DMS153 treated with DMSO at 0.1 percent for 48 hours (cell line): ENCODE results near the gene DDX25.
A peak's percentile ranks its signal among the peaks of the same experiment; 100 is the strongest.
"Not testable (repeated sequence)": the region's sequence is repeated elsewhere in the genome, so short reads cannot be mapped to it uniquely, and the experiment has no call there.

Experiments
- DNase-seq: peaks from one replicate; lab custom pipeline; 2025; ENCODE audit not compliant: unreplicated experiment; lab: John Stamatoyannopoulos, UW

The DDX25 gene

DNA sequence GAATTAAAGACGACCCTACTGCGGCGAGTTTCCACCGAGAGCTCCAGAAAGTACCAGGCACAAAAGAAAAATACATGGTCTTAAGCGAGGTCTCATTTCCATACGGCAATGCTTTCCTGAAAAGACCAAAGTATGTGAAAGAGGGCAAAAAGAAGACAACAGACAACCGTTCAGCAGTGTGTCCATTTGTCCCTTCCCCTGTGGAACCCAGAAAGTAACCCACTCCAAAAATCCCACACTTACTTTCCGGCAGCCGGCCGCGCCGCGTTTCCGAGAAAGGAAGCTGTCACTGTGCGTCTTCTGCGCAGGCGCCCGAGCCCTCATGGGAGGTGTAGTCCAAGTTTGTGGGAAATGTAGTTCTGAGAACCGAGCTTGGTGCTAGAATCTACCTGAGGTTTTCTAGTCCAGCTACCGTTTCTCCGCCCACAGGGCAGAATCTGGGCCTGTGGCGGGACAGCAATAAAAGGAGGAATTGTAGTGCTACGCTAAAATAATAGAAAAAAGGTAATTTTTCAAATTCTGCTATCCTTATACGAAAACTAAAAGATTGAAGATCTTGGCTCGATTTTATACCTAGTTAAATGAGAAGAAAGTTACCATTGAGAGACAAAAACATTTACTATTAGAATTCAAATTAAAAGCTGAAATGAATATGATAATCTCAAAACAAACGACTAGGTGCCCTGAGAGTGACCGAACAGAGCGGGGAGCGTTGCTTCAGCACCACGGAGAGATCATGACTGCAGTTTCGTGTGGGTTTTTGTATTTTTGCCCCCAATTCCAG lies 1.2 kb upstream of the DDX25 start, which contains the start of gene PUS3:
Gene PUS3 (minus strand): TSS at position 280 of the 784 bp plus-strand sequence. CDS start 6,922 bp downstream, outside the sequence.
- DNase-seq = peak; percentile 82

DNA sequence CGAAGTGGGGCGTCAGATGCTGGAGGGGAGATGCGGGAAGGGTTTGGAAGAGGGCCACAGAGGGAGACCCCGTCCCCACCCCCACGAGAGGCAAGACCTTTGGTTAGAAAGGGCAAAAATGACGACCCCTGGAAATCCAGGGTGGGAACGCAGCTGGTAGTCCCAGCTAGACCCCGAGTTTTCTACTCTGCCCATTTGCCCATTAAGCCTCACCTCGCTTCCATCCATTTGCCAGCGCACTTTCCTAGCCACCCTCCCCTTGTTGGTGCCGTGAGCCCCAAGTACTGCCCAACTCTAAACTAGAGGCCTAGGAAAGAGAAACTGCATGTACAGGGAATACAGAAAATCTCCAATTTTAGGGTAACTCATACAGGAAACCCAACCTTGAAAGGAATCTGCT lies 370 bp downstream of the DDX25 start:
- no peak for DNase-seq

DNA sequence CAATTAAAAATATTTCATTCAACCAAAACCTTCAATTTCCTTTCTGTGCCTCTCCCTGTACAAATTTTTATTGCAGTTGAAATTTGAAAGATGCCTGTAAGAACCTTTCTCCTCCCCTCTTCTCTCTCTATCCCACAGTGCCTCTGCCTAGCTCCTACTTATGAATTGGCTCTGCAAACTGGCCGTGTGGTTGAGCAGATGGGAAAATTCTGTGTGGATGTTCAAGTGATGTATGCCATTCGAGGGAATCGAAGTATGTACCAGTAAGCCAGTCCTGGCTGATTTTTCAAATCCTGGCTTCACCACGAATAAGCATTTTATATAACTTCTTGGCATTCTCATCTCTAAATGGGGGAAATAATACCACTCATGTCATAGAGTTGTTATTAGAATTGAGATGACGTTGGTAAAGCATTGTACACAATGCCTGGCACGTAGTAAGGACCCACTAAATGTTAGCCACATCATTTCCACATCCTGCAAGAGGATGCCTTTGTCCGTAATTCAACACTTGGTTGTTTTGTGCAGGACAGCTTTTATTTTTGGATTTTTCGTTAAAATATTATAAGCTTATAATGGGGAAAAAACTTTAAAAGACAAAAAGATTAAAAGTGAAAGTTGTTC lies 6.0 kb downstream of the DDX25 start:
- DNase-seq = no peak

DNA sequence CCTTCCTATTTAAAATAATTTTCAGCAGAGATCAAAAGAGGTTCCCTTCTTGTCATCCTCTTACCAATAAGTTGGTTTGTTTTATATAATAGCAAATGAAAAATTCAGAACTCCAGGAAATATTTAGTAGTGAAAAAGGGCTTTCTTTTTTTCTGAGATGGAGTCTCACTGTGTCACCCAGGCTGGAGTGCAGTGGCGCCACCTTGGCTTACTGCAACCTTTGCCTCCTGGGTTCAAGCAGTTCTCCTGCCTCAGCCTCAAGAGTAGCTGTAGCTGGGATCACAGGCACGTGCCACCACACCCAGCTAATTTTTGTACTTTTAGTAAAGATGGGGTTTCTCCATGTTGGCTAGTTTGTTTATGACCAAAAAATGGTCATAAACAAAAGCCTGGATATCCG lies 10.3 kb downstream of the DDX25 start:
- not testable (repeated sequence) for DNase-seq

DNA sequence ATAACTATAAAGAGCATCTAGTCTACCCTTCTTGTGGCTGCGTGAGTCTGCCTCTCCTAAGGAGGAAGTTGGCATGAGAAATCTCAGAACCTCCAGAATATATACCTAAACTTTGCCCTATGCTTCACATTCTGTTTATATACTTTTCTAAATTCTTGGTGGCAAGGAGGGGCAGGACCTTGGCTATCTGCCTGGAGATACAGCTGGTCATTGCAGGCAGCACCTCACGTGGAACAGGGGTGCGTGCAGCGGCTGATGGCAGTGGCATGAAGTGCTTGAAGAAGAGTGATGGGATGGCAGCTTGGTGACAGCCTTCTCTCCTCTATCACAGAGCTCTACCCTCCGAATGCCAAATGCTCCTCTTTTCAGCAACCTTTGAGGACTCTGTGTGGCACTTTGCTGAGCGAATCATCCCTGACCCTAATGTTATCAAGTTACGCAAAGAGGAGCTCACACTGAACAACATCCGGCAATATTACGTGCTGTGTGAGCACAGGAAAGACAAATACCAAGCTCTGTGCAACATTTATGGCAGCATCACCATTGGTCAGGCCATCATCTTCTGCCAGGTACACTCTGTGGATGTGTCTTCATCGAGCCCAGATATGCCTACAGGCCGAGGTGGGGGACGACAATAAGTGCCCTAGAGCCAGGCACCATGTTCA lies 12.5 kb downstream of the DDX25 start:
- no peak for DNase-seq

DNA sequence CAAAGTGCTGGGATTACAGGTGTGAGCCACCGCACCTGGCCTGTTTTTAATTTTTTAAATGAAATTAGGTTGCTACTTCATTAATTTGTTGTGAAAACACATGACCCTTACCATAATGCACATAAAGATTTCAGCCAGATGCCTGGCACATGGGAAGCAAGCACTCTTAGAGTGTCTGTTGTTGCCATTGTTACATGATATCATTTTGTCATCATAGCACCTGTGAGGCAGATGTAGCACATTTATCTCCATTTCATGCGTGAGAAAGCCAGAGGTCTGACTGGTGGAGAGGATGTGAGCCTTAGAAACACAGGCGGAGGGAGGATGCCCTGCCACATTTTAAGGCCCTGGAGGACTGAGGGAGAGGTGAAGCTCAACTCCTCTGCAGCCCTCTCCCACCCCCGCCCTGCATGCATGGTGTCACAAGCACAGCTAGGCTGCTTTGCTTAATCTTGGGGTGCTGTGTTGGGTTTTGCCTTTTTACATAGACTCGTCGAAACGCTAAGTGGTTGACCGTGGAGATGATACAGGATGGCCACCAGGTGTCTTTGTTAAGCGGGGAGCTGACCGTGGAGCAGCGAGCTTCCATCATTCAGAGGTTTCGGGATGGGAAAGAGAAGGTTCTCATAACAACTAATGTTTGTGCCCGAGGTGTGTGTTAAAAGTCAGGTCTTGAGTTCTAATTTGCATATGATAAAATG lies 14.0 kb downstream of the DDX25 start:
- DNase-seq = no peak

DNA sequence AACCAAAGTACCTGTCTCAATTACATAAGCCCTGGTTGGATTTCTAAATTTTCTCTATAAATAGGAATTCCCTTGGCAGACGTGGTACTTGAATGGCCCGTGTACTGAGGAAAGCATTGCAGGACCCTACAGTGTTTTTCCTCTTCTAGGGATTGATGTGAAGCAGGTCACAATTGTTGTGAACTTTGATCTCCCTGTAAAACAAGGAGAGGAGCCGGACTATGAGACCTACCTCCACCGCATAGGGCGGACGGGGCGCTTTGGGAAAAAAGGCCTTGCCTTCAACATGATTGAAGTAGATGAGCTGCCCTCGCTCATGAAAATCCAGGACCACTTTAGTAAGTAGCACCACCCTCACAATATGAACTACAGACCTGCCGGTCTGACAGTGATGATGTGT lies 16.7 kb downstream of the DDX25 start:
- no peak for DNase-seq

DNA sequence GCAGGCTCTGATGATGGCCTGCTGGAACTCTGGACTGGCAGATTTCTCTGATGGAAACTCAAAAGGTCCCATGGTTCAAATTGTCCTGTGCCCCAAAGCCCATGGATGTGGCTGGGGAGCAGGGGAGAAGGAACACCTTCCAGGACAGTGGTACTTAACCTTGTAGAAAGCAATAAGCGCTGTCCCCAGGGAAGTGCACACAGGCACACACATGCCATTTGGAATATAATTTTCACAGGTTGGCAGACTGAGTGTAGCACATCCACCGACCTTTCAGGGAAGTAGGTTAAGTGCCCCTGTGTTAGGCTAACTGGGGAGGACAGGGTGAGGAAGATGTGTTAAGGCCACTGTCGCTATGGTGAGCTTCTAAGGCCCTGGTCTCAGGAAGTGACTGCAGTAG lies 17.8 kb downstream of the DDX25 start:
- no peak for DNase-seq

DNA sequence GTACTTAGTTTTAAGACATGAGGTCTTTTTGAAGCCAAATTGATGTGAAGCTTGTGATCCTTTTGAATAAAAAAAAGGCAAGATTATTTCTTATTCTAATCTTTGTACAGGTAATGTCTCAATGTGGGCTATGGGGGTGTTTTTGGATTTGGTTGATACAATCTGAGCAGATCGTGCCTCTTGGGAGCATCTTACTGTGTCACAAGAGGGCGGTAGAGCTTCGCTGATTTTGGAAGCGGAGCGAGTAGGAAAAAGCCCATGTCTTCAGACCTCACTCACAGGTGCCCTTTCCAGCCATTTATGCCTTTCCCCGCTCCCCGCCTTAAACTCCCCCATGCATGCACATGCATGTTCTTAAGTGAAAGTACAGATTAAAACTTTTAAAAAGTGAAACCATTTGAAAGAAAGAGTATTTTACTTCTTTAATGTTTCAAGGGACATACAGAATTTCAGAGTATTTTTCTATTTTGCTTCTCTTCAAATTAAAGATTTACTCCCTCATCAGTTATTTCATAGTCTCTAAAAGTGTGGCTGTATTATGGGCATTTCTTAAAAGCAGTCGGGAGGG lies 18.8 kb downstream of the DDX25 start:
- peak; percentile 45 for DNase-seq

DNA sequence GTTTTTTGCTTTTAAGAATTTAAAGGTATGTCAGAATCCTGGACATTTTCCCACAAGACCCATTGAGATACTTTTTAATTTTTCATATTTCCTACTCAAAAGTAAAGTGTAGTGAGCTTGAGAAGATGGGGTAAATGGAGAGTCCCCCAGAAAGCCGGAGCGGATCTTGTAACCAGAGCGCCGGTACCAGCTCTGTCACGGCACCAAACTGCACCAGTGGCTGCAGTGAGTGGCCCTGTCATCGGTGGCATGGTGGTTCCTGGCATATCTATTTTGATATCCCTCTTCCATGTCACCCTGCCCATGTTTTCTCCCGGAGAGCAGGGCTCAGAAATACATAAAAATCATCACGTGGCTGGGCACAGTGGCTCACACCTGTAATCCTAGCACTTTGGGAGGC lies 19.3 kb downstream of the DDX25 start:
- DNase-seq = no peak

DNA sequence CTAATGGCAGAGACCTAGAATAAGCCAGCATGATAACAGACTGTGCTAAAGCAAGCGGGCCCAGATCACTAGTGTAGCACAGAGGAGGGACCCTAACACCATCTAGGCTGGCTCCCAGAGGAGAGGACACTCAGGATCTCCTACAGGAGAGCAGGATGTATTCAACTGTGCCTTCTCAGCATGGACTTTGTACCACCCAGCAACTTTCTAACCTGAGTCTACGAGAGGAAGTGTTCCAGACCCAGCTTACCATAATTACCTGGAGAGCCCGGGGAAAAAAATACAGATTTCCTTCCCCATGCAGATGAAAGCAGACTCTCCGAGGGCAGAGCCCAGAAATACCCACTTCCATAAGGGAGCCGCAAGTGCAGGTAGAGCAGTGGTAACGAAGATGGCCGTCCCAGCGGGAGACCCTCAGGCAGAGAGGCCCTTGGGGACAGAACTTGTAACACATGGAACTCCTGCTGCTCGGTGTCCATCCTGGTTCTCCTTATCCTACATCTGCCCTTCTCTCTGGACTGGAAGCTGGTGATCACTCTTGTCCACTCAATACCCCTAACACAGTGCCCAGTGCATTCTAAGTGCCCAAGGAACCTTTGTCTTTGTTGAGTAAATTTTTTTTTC lies 20.2 kb downstream of the DDX25 start:
- no peak for DNase-seq

DNA sequence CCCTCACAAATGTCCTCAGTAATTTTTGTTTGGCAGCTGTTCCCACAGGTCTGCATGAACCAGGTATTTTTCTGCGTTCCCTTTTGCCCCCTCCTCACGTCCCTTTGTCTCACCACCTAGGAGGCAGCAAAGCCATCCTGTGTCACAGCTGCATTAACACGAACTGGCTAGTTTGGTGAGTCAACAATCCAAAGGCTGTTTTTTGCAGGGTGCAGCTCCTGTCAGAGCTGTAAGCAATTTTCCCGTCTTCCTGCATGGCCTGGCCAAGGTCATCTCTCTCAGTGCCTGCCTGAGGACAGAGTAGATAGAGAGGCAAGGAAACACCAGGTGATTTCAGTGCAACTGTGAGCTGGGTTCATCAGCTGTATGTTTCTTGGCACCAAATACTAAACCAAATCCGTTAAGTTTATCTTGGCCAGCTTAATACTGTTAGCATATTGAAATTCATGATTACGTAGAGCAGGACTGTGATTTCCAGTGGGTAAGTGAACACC lies 21.0 kb downstream of the DDX25 start:
- no peak for DNase-seq

DNA sequence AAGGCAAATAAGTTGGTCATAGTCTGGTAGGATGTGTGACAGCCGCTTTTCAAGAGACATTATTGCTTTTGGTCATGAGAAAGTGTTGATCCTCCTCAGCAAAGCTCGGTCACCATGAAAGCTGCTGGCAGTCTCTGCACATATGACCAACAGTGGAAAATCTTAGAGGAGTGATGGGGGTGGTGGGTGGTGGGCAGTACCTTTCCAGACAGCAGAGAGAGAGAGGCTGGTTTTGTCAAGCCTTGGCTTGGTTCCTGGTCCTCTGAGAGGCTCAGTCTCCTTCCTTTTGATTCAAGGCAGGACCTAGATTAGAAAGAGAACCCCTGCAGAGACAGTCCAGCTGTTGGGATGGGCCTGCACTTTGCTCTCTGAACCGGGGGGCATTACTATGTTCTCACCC lies 21.5 kb downstream of the DDX25 start:
- DNase-seq = no peak

DNA sequence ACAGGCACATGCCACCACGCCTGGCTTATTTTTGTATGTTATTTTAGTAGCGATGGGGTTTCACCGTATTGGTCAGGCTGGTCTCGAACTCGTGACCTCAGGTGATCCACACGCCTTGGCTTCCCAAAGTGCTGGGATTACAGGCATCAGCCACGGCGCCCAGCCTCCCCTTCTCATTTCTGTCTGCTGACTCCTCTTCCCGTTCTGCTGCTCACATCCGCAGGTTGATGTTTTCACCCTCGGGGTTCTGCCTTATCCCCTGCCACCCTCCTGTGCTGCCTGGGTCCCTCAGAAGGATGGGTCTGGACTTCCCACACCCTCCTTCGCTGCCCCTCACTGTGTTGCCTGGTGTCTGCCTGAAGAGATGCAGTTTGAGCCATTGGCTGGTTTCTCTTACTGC lies 22.4 kb downstream of the DDX25 start:
- DNase-seq = no peak

DNA sequence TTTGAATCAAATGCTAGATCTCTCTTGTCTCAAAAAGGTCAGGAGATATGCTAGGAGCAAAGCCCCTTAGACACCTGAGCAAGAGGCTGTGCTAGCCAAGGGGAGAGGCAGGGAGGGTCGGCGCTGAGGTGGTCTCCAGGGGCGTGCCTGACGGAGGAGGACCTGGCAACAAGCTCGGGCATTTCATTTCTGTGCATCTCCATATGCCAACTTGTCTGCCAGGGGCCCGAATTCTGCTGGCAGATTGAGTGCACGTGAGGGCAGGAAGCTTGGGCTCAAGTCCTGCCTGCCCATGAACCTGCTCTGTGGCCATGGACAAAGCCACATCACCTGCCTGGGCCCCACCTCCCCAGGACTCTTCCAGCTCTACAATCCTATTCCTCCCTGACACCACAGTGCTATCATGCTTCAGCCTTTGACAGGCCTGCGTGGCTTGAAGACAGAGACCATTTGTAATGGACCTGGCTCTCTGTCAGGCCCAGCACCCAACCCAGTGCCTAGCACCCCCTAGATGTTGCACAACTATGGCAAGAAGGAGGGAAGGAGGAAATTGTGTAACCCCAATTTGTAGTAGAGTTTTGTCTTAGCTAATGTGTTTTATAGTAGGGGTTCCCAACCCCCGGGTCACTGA lies 25.3 kb downstream of the DDX25 start:
- DNase-seq = no peak

DNA sequence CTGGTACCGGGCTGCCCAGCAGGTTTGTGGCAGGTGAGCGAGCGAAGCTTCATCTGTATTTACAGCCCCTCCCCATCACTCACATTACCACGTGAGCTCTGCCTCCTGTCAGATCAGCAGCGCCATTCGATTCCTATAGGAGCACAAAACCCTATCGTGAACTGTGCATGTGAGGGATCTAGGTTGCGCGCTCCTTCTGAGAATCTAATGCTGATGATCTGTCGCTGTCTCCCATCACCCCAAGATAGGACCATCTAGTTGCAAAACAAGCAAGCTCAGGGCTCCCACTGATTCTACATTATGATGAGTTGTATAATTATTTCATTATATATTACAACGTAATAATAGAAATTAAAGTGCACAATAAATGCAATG lies 25.8 kb downstream of the DDX25 start:
- DNase-seq = no peak

DNA sequence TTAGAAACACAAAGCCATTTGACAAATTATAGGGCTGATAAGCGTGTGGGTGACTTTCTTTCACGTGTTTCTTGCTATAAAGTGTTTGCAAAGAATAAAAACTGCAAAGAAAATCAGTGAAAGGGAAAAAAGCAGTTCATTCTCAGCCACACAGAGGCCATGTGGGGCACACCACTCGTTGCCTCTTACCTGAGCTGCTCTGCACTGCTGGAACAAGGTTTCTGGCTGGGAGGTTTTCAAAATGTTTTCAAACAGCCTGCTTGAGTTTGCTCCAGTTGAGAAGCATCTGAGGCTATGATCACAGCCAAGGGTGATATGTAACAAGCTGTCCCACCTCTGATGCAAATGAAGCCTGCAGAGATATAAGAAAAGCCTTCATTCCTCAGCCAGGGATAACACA lies 26.8 kb downstream of the DDX25 start:
- DNase-seq = no peak

DNA sequence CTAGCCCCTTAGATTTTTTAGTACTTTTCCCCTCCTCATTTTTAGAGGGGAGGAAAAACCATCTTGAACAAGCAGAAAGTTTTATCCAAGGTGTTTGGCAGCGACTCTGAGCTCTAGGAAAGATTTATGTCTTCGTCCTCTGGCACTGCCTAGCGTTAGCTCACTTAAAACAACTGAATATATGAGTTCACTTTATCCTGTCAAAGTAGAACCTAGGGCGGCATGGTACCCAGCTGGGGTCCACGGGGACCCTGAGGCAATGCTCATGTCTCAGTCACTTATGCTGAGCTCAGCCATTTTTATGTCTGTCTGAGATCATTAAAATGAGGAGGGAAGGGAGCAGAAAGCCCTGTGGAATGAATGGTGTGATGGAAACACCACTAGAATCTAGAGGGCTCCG lies 27.4 kb downstream of the DDX25 start:
- no peak for DNase-seq

DNA sequence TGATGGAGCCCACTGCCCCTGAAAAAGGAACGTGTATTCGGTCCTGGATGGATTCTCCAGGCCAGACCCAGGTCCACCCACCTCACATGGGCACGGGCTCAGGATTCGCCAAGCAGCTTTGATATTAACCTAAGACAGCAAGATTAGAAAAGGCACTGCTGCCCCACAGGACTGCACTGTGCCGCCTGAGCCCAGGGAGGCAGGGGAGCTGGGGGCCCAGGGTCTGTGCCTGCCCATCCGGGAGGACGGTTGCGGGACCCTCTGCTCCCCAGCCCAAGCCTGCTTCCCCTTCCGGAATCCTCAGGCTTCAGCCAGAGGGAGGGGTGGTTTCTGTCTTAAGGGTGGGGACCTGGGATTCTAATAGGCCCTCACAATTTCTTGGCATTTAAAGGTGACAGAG lies 28.0 kb downstream of the DDX25 start:
- DNase-seq = no peak
